SK-N-MC (cell line): ENCODE data around the gene TTC39A.
"Not testable (repeated sequence)": the region's sequence is repeated elsewhere in the genome, so short reads cannot be mapped to it uniquely, and the experiment has no call there.

Experiments
- DNase-seq: peaks from one replicate; pipeline ENCODE4 v3.0.0-alpha.2; 2011; ENCODE audit warnings: low read depth, low spot score
- H3K27ac ChIP-seq: fragments of 200-600 bp; sonication (generic); 2 replicates; pipeline ENCODE4 v1.5.1; 2016; ENCODE audit warnings: mixed run types
- H3K36me3 ChIP-seq: fragments of 200-600 bp; sonication (generic); 2 replicates; pipeline ENCODE4 v1.6.1; 2017; ENCODE audit warnings: antibody characterized with exemption, low read length, mixed read lengths; ENCODE audit not compliant: insufficient read depth
- H3K4me3 ChIP-seq: fragments of 200-600 bp; sonication (generic); 2 replicates; pipeline ENCODE4 v1.5.1; 2016
- H3K9ac ChIP-seq: fragments of 200-600 bp; sonication (generic); 2 replicates; pipeline ENCODE4 v1.8.0; 2017; ENCODE audit warnings: mixed run types, mixed read lengths; ENCODE audit not compliant: insufficient read length
- H3K9me3 ChIP-seq: fragments of 200-600 bp; sonication (generic); 2 replicates; pipeline ENCODE4 v1.6.1; 2017; ENCODE audit warnings: low read depth, mild to moderate bottlenecking, antibody characterized with exemption, low read length, moderate library complexity, mixed read lengths
- EZH2 ChIP-seq: fragments of 200-600 bp; sonication (generic); IDR thresholded peaks from one replicate; pipeline ENCODE4 v1.6.1; 2017; ENCODE audit warnings: antibody characterized with exemption
- FOXP2 ChIP-seq: optimal IDR thresholded peaks from 2 replicates; pipeline ENCODE3; 2011; ENCODE audit warnings: mild to moderate bottlenecking, moderate library complexity; ENCODE audit not compliant: insufficient read depth; ENCODE audit errors: extremely low read length, control extremely low read depth
- POLR2AphosphoS5 ChIP-seq: IDR thresholded peaks from 2 replicates; pipeline ENCODE4 v1.6.1; 2012; ENCODE audit warnings: mild to moderate bottlenecking, low read depth, low read length, borderline replicate concordance

The TTC39A gene

DNA sequence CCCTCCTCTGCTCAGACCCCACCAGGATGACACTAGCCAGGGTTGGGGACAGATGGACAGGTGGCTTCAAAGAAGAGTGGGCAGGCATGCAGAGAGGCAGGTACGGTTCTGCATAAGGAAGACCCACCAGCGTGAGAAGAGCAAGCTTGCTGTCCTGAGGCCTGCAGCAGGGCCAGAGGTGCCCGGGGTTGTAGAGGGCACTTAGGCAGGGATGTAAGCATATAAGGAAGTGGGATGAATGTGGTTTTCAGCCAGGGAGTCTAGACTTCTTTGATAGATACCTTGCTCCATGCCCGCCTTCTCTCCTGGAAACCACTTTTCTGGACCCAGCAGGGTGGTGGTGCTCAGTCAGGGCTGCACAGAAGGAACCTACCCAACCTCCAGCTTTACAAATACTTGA, 1.4 kb downstream of the TTC39A start:
- no peak for DNase-seq
- Histone ChIP-seq H3K9ac (no peak overlapping the region), H3K27ac (no peak overlapping the region), H3K9me3 (no peaks in the 10 kb centered on the region), H3K4me3 (no peak overlapping the region), H3K36me3 (no peaks in the 10 kb centered on the region)
- TF ChIP-seq EZH2 (no peak), POLR2AphosphoS5 (no peak), FOXP2 (no peak)

DNA sequence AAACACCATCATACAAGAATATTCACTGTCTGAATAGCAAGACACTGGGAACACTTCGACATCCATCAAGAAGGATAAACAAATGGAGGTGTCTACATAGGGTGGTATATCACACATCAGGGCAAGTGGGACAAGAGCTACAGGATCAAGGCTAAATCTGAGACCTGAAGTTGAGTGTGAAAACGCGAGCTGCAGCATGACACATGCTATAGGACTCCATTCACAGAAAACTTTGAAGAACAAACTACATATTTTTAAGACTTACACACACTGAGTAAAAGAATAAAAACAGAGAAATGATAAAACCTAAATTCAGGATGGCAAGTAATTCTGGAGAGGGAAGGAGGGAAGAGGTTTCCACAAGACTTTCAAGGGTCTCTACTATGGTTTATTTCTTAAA, 2.1 kb downstream of the TTC39A start:
- Histone ChIP-seq H3K9ac (no peak overlapping the region), H3K36me3 (no peaks in the 10 kb centered on the region), H3K4me3 (no peak overlapping the region), H3K27ac (no peak overlapping the region), H3K9me3 (no peaks in the 10 kb centered on the region)
- DNase-seq = no peak
- TF ChIP-seq POLR2AphosphoS5 (no peak), FOXP2 (no peak), EZH2 (no peak)

DNA sequence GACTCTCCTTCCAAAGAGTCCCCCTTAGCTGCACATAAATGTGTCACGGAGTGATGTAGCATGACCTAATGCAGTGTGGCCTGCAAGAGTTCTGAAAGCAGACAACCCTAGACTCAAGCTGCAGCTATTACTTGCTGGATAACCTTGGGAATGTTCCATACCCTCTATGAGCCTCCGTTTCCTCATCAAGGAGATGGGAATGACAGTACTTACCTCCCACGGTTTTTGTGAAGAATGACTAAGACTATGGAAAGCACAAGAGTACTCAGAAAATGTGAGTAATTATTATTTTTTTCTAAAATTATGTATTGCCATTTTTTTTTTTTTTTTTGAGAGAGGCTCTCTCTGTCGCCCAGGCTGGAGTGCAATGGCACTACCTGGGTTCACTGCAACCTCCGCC, 3.0 kb downstream of the TTC39A start:
- H3K9ac ChIP-seq = no peak overlapping the region
- H3K27ac ChIP-seq = no peak overlapping the region
- no peak overlapping the region for H3K4me3 ChIP-seq
- DNase-seq = no peak
- no peak for TF ChIP-seq EZH2
- no peak for TF ChIP-seq FOXP2
- no peak for TF ChIP-seq POLR2AphosphoS5
- H3K36me3 ChIP-seq = no peaks in the 10 kb centered on the region
- no peaks in the 10 kb centered on the region for H3K9me3 ChIP-seq

DNA sequence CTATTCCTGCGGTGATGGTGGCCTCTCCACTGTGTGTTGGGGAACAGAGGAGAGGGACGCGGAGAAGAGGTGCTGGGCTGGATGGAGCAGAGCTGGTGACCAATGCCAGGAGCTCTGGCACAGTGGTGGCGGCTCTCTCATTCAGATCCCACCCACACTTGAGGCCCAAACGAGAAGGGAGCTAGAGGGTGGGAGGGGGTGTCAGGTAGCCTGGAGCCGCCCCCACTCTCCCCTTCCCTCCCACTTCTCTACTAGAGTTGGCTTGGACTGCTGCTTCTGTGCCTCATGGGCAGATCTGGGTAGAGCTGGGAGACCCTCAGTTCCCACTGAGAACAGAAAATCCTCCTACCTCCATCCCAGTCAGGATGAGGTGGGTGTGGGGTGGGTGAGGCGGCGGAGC, 3.5 kb downstream of the TTC39A start:
- Histone ChIP-seq H3K9ac (no peak overlapping the region), H3K9me3 (no peaks in the 10 kb centered on the region), H3K27ac (no peak overlapping the region), H3K36me3 (no peaks in the 10 kb centered on the region), H3K4me3 (no peak overlapping the region)
- DNase-seq = no peak
- no peak for TF ChIP-seq EZH2
- TF ChIP-seq POLR2AphosphoS5 = no peak
- TF ChIP-seq FOXP2 = no peak

DNA sequence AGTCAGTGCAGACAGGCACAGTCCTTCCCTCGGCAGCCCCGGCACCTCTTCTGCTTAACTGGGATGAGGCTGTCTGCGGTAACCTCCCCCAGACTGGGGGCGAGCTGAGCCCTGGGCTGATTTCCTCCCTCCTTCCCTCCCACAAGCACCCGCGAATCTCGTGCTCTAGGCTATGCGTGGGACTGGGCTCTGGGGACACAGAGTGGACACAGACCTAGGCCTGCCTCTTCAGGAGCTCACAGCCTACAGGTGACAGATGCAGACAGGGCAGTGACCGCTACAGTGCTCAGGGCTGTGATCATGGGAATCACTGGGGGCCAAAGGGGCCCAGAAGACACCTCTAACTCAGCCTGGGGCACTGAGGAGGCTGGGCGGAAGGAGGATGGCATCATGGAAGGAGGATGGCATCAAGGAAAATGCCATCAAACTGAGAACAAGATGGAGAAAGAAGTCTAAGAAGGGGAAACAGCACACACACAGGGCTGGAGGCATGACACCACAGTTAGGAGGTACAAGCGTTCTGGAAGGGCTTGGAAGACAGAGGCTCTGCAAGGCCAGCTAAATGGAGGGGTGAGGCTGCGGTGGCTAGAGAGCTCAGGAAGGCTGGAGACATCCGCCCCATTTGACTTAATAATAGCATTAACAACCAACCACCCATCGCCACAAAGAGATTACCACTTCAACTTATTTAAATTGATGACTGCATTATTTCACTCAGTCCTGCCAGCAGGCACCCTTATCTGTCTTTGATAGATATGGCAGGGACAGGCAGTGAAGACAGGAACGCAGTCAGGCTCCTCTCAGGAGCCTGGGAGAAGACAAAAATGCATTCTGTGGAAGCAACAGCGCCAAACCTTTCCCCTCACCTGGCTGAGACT, 4.2 kb downstream of the TTC39A start:
- Histone ChIP-seq H3K9me3 (no peaks in the 10 kb centered on the region), H3K36me3 (no peaks in the 10 kb centered on the region), H3K4me3 (no peak overlapping the region), H3K27ac (no peak overlapping the region), H3K9ac (no peak overlapping the region)
- TF ChIP-seq FOXP2 (no peak), POLR2AphosphoS5 (no peak), EZH2 (no peak)
- DNase-seq = no peak

DNA sequence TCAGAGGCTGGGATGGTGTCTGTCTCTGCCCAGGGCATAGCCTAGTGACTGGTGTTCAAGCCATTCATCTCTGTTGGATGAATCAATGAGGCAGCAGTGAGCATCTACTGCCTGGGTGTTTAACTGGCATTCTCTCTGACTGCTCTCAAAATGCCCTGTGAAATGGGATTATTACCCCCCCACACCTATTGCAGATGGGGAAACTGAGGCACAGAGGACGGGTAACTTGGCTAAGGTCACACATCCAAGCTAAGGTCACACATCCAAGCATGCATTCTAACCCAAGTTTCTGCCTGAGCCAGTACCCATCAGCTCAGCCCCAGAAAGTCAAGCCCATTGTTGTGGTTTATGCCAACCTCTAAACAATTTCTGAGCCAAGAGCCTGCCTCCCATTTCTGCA, 5.0 kb downstream of the TTC39A start:
- Histone ChIP-seq H3K4me3 (no peak overlapping the region), H3K9me3 (no peaks in the 10 kb centered on the region), H3K27ac (no peak overlapping the region), H3K9ac (no peak overlapping the region), H3K36me3 (no peaks in the 10 kb centered on the region)
- TF ChIP-seq POLR2AphosphoS5 = no peak
- TF ChIP-seq FOXP2 = no peak
- TF ChIP-seq EZH2 = no peak
- DNase-seq = no peak

DNA sequence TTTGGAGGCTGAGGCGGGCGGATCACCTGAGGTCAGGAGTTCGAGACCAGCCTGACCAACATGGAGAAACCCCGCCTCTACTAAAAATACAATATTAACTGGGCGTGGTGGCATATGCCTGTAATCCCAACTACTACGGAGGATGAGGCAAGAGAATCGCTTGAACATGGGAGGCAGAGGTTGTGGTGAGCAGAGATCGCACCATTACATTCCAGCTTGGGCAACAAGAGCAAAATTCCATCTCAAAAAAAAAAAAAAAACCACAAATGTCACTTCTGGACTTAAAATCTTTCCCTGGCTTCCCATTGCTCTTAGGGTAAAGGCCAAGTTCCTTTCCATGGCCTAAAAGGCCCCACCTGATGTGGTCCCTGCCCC, 5.4 kb downstream of the TTC39A start:
- not testable (repeated sequence) for H3K9me3 ChIP-seq, H3K9ac ChIP-seq, H3K4me3 ChIP-seq, H3K27ac ChIP-seq, DNase-seq, H3K36me3 ChIP-seq

DNA sequence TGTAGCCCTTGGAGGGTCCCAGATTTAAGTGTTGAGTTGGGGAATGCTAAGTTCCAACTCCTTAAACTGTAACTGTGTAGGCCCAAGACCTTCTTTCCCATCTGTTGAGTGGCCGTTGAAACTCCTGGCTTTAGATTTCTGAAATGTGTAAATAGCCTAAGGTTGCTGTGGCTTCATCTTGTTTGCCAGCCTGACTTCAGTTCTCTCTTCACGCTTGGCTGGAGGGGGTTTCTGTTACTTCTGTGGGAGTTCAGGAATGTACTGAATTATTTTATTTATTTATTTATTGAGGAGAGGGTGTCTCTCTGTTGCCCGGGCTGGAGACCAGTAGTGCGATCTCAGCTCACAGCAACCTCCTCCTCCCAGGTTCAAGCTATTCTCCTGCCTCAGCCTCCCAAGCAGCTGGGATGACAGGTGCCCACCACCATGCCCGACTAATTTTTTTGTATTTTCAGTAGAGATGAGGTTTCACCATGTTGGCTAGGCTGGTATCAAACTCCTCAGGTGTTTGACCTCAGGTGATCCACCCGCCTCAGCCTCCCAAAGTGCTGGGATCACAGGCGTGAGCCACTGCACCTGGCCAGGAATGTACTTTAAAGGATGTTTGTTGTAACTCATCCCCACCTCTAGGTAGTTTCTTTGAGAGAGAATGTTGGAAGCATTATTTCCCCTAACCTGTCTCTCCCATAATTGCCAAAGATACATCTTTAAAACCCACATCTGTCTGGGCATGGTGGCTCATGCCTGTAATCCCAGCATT, 5.9 kb downstream of the TTC39A start:
- Histone ChIP-seq H3K27ac (no peak overlapping the region), H3K9ac (no peak overlapping the region), H3K36me3 (no peaks in the 10 kb centered on the region), H3K4me3 (no peak overlapping the region), H3K9me3 (no peaks in the 10 kb centered on the region)
- no peak for TF ChIP-seq POLR2AphosphoS5
- TF ChIP-seq FOXP2 = no peak
- TF ChIP-seq EZH2 = no peak
- no peak for DNase-seq

DNA sequence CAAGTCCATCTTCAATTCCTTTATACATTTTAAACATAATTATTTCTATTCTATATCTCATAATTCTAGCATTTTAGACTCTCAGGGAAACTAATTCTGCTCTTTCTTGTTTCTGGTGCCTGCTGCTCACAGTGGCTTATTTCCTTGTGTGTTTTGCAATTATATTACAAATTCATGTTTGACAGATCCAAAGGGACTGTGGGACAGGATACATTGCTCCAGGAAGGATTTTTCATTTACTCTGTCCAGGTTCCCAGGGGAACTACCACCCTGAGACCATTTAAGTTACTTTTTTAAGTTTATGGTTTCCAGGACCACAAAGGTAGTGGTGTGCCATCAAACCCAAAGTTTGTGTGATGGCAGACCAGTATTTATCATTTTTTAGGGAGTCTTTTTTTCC, 6.6 kb downstream of the TTC39A start:
- Histone ChIP-seq H3K4me3 (no peak overlapping the region), H3K27ac (no peak overlapping the region), H3K9ac (no peak overlapping the region), H3K9me3 (no peaks in the 10 kb centered on the region), H3K36me3 (no peaks in the 10 kb centered on the region)
- TF ChIP-seq EZH2 = no peak
- TF ChIP-seq FOXP2 = no peak
- TF ChIP-seq POLR2AphosphoS5 = no peak
- no peak for DNase-seq
